ENCODE measurements around the gene LDB1. TPM values are rescaled to one million over a fixed set of nuclear protein-coding genes. Genes with fewer than 3 reads are reported as not detected.

The LDB1 gene
- total RNA-seq, 1 experiment from 2014 or later = 100 TPM

- Mint-ChIP-seq H3K36me3 (peaks cover 12% of the 10 kb centered on the region), H3K4me1 (peaks cover 22% of the 10 kb centered on the region), H3K27ac (peak within 1 kb of the TSS; percentile 98), H3K9me3 (no peaks in the 10 kb centered on the region), H3K4me3 (peak within 1 kb of the TSS; percentile 89), H3K27me3 (ENCODE audit: low read depth) (peaks cover 4% of the 10 kb centered on the region; the same call in 1 of the 2 replicates)
- peak; percentile 98 for DNase-seq (ENCODE audit: low spot score)
- ATAC-seq = peak; percentile 95
- ChIA-PET CTCF (interaction anchor here (0.6 to 2.0 kb wide), 7 partner anchors 9 to 37 kb away, joined by 3 to 14 read pairs (median 4); partner anchors contain the start of gene NOLC1), POLR2A (interaction anchor here (0.6 to 1.0 kb wide), 3 partner anchors 16 to 21 kb away, joined by 3 to 5 read pairs (median 3); no protein-coding TSS in a partner anchor)
- TF ChIP-seq ERG (CRISPR knock-in tag; IDR thresholded peaks at IDR 0.05) (no peak), EMX1 (CRISPR knock-in tag; IDR thresholded peaks at IDR 0.05) (no peak), ZNF121 (CRISPR knock-in tag; IDR thresholded peaks at IDR 0.05) (no peak), HMGXB4 (CRISPR knock-in tag; IDR thresholded peaks at IDR 0.05) (peak; percentile 93; the same call in 1 of the 2 replicates), ZNF317 (CRISPR knock-in tag; IDR thresholded peaks at IDR 0.05; ENCODE audit: borderline replicate concordance, low read depth) (no peak), E2F5 (CRISPR knock-in tag; IDR thresholded peaks at IDR 0.05) (peak; percentile 84), NFYB (CRISPR knock-in tag; conservative IDR thresholded peaks at IDR 0.05; ENCODE audit: low read depth) (no peak), TEAD1 (CRISPR knock-in tag; IDR thresholded peaks at IDR 0.05) (no peak), ZNF396 (CRISPR knock-in tag; IDR thresholded peaks at IDR 0.05; ENCODE audit: borderline replicate concordance) (no peak), IRF1 (CRISPR knock-in tag; IDR thresholded peaks at IDR 0.05) (no peak), ZNF416 (CRISPR knock-in tag; IDR thresholded peaks at IDR 0.05) (0 out of 2 replicates have a peak, but pooled peaks have one; percentile 29), ETV6 (CRISPR knock-in tag; IDR thresholded peaks at IDR 0.05) (peak; percentile 83), ZSCAN18 (CRISPR knock-in tag; IDR thresholded peaks at IDR 0.05) (no peak), SOX15 (CRISPR knock-in tag; IDR thresholded peaks at IDR 0.05) (no peak), ZNF281 (CRISPR knock-in tag; IDR thresholded peaks at IDR 0.05) (no peak), NR2C2 (CRISPR knock-in tag; IDR thresholded peaks at IDR 0.05) (no peak), MAX (CRISPR knock-in tag; IDR thresholded peaks at IDR 0.05) (peak; percentile 89), ZNF232 (CRISPR knock-in tag; IDR thresholded peaks at IDR 0.05) (peak; percentile 40; the same call in 1 of the 2 replicates), JUN (CRISPR knock-in tag; IDR thresholded peaks at IDR 0.05) (0 out of 2 replicates have a peak, but pooled peaks have one; percentile 52), CBFB (CRISPR knock-in tag; IDR thresholded peaks at IDR 0.05; ENCODE audit: low read depth) (no peak), SP1 (CRISPR knock-in tag; conservative IDR thresholded peaks at IDR 0.05) (peak; percentile 76), SMAD4 (CRISPR knock-in tag; IDR thresholded peaks at IDR 0.05) (no peak), IRF2 (CRISPR knock-in tag; IDR thresholded peaks at IDR 0.05; ENCODE audit: borderline replicate concordance, low read depth) (no peak), MYBL2 (CRISPR knock-in tag; IDR thresholded peaks at IDR 0.05) (no peak), ZNF671 (CRISPR knock-in tag; IDR thresholded peaks at IDR 0.05) (no peak), ZNF138 (CRISPR knock-in tag; conservative IDR thresholded peaks at IDR 0.05) (no peak)
These were observed 12.6 kb upstream of the LDB1 start, which contains the start of gene PPRC1 for GRCh38 chr10:102132563-102133372. Gene PPRC1 (plus strand): TSS chr10:102133040. CDS start chr10:102133069, 29 bp downstream.

Measured in WTC11 (cell line).